HUES6 (cell line): Measurements from ENCODE around the gene EME2.

ENCODE experiments used
- H3K27ac ChIP-seq: 2 replicates; pipeline ENCODE4 v1.7.0; 2013; ENCODE audit warnings: low read depth, mild to moderate bottlenecking, low read length, inconsistent platforms
- H3K27me3 ChIP-seq: 2 replicates; pipeline ENCODE4 v1.6.1; 2013; ENCODE audit warnings: low read length; ENCODE audit not compliant: control insufficient read depth, insufficient read depth
- H3K36me3 ChIP-seq: 2 replicates; pipeline ENCODE4 v1.6.1; 2013; ENCODE audit warnings: low read length; ENCODE audit not compliant: control insufficient read depth, insufficient read depth
- H3K4me1 ChIP-seq: 2 replicates; pipeline ENCODE4 v1.6.1; 2013; ENCODE audit warnings: low read length; ENCODE audit not compliant: control insufficient read depth, insufficient read depth
- H3K4me3 ChIP-seq: 2 replicates; pipeline ENCODE4 v1.5.1; 2013; ENCODE audit warnings: low read depth, low read length
- H3K9ac ChIP-seq: one replicate; pipeline ENCODE4 v1.6.1; 2013; ENCODE audit warnings: mild to moderate bottlenecking, low read length
- H3K9me3 ChIP-seq: 2 replicates; pipeline ENCODE4 v1.6.1; 2013; ENCODE audit warnings: low read depth, low read length; ENCODE audit not compliant: control insufficient read depth, insufficient read depth

EME2 gene

GRCh38 chr16:1772362-1772907, at the start of gene EME2:
TSS of gene EME2 (plus strand) at chr16:1772810. CDS start at chr16:1773228, 418 bp downstream.
- Histone ChIP-seq H3K36me3 (peaks cover 46% of the 10 kb centered on the region), H3K27ac (peak within 1 kb of the TSS; percentile 94)

GRCh38 chr16:1723450-1724147, 49.0 kb upstream of the EME2 start:
- Histone ChIP-seq H3K9ac (no peak overlapping the region), H3K27me3 (no peaks in the 10 kb centered on the region), H3K36me3 (peaks cover 14% of the 10 kb centered on the region), H3K27ac (no peak overlapping the region), H3K4me1 (no peaks in the 10 kb centered on the region), H3K4me3 (no peak overlapping the region), H3K9me3 (no peaks in the 10 kb centered on the region)

More at GRCh38 chr16:1772362-1772907, at the start of gene EME2:
- H3K27me3 ChIP-seq = no peaks in the 10 kb centered on the region
- peak within 1 kb of the TSS; percentile 98 for H3K9ac ChIP-seq
- peak within 1 kb of the TSS; percentile 99 for H3K4me3 ChIP-seq
- H3K4me1 ChIP-seq = peaks cover 15% of the 10 kb centered on the region
- H3K9me3 ChIP-seq = no peaks in the 10 kb centered on the region

GRCh38 chr16:1724491-1724890, 48.1 kb upstream of the EME2 start:
- H3K27me3 ChIP-seq = no peaks in the 10 kb centered on the region
- no peaks in the 10 kb centered on the region for H3K9me3 ChIP-seq
- H3K27ac ChIP-seq = no peak overlapping the region
- H3K4me1 ChIP-seq = no peaks in the 10 kb centered on the region
- H3K36me3 ChIP-seq = peaks cover 21% of the 10 kb centered on the region
- no peak overlapping the region for H3K4me3 ChIP-seq
- H3K9ac ChIP-seq = no peak overlapping the region

GRCh38 chr16:1726661-1727502, 45.7 kb upstream of the EME2 start:
- Histone ChIP-seq H3K9me3 (no peaks in the 10 kb centered on the region), H3K4me1 (no peaks in the 10 kb centered on the region), H3K27ac (no peak overlapping the region), H3K4me3 (no peak overlapping the region), H3K27me3 (no peaks in the 10 kb centered on the region), H3K9ac (no peak overlapping the region), H3K36me3 (peaks cover 26% of the 10 kb centered on the region)

- H3K36me3 ChIP-seq = peaks cover 32% of the 10 kb centered on the region
- H3K9me3 ChIP-seq = no peaks in the 10 kb centered on the region
- no peaks in the 10 kb centered on the region for H3K4me1 ChIP-seq
- H3K27me3 ChIP-seq = no peaks in the 10 kb centered on the region
- no peak overlapping the region for H3K9ac ChIP-seq
- H3K27ac ChIP-seq = no peak overlapping the region
- no peak overlapping the region for H3K4me3 ChIP-seq
These were observed 44.7 kb upstream of the EME2 start for GRCh38 chr16:1727651-1728624.

GRCh38 chr16:1729026-1729425, 43.6 kb upstream of the EME2 start:
- peaks cover 42% of the 10 kb centered on the region for H3K36me3 ChIP-seq
- no peak overlapping the region for H3K9ac ChIP-seq
- H3K27ac ChIP-seq = no peak overlapping the region
- no peaks in the 10 kb centered on the region for H3K9me3 ChIP-seq
- H3K4me1 ChIP-seq = no peaks in the 10 kb centered on the region
- H3K27me3 ChIP-seq = no peaks in the 10 kb centered on the region
- H3K4me3 ChIP-seq = no peak overlapping the region

- Histone ChIP-seq H3K9ac (no peak overlapping the region), H3K9me3 (no peaks in the 10 kb centered on the region), H3K27ac (no peak overlapping the region), H3K4me1 (no peaks in the 10 kb centered on the region), H3K4me3 (no peak overlapping the region), H3K27me3 (no peaks in the 10 kb centered on the region), H3K36me3 (peaks cover 46% of the 10 kb centered on the region)
These were observed 43.2 kb upstream of the EME2 start for GRCh38 chr16:1729445-1729844.

- Histone ChIP-seq H3K4me3 (no peak overlapping the region), H3K27ac (no peak overlapping the region), H3K9me3 (peaks cover 15% of the 10 kb centered on the region), H3K9ac (no peak overlapping the region), H3K27me3 (no peaks in the 10 kb centered on the region), H3K4me1 (no peaks in the 10 kb centered on the region), H3K36me3 (peaks cover 54% of the 10 kb centered on the region)
These were observed 41.5 kb upstream of the EME2 start for GRCh38 chr16:1731073-1731472.

GRCh38 chr16:1731603-1732002, 41.0 kb upstream of the EME2 start:
- H3K36me3 ChIP-seq = peaks cover 52% of the 10 kb centered on the region
- peaks cover 20% of the 10 kb centered on the region for H3K9me3 ChIP-seq
- H3K4me1 ChIP-seq = no peaks in the 10 kb centered on the region
- H3K9ac ChIP-seq = no peak overlapping the region
- no peak overlapping the region for H3K4me3 ChIP-seq
- no peaks in the 10 kb centered on the region for H3K27me3 ChIP-seq
- H3K27ac ChIP-seq = no peak overlapping the region

GRCh38 chr16:1732071-1732470, 40.5 kb upstream of the EME2 start:
- Histone ChIP-seq H3K36me3 (peaks cover 48% of the 10 kb centered on the region), H3K4me3 (no peak overlapping the region), H3K9me3 (peaks cover 24% of the 10 kb centered on the region), H3K27ac (no peak overlapping the region), H3K27me3 (no peaks in the 10 kb centered on the region), H3K4me1 (no peaks in the 10 kb centered on the region), H3K9ac (no peak overlapping the region)
